Measurements from ENCODE around the gene MEAF6. TPM values are rescaled to one million over a fixed set of nuclear protein-coding genes. Genes with fewer than 3 reads are reported as not detected.
"Not testable (repeated sequence)": the region's sequence is repeated elsewhere in the genome, so short reads cannot be mapped to it uniquely, and the experiment has no call there.

MEAF6 gene
- total RNA-seq, 1 experiment from 2014 or later = 64.6 TPM

DNA sequence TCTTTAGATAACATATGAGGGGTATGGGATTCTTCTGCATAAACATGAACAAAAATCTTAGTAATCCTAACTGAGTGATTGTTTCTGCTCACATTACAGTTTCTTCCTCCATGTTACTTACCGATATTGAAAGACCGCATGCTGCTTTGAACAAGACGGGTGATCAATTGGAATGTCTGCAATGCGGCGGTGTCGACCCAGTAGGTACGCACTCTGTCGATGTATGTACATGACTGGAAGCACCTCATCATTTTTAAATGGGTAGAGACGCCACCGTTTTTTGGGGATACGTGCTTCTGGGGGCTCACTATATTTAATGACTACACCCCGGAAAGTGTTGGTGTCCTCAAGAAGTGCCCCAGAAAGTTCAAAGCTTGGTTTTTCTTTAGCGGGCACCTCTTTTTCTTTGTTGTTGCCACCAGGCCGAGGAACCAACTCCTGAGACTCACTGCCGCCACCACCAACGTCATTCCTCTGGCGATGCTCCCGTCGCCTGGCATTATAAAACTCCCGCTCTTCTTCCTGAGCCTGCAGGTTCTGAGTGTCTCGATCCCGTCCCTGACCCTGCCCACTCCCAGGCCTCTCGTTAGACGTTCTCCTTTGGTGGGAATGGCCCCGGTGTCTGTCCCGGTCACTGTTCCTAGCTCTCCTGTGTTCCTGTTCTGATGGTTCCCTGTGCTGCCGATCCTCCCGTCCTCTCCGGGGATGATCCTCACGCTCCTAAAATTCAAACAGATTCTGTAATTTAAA is 25.6 kb upstream of the MEAF6 start:
- no peaks in the 10 kb centered on the region for H3K9me3 ChIP-seq
- no peak overlapping the region for H3K4me3 ChIP-seq
- H3K36me3 ChIP-seq = peaks cover 69% of the 10 kb centered on the region
- H3K27me3 ChIP-seq = no peaks in the 10 kb centered on the region
- DNase-seq = no peak

DNA sequence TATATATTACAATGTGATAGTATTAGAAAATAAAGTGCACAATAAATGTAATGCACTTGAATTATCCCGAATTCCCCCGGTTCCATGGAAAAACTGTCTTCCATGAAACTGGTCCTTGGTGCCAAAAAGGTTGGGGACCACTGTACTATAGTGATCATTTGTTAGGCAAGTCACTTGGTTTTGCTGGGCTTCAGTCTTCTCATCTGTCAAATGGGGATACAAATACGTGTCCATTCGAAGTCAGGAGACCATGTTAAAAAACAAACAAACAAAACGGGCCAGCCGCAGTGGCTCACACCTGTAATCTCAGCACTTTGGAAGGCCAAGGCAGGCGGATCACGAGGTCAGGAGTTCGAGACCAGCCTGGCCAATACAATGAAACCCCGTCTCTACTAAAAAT is 24.6 kb upstream of the MEAF6 start:
- H3K36me3 ChIP-seq = peaks cover 70% of the 10 kb centered on the region

DNA sequence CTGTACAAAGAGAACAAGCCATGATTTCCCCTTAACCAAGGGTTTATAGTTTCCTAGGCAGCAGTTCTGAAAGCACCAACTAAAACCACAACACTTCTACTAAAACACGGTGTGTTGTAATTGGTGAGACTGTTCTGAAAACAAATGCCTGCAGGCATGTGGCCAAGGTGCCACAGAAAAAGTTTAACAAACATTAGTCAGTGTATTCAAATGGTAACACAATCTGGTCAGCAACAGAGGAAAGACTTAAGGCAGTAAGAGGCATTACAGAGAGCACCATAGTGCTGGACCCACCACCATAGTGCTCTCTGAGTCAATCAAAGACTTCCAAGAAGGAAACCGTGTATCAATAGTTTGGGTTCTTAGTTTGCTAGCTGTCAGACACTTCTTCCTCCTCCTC is 22.8 kb upstream of the MEAF6 start:
- Histone ChIP-seq H3K36me3 (peaks cover 61% of the 10 kb centered on the region), H3K4me3 (no peak overlapping the region), H3K27me3 (no peaks in the 10 kb centered on the region), H3K9me3 (no peaks in the 10 kb centered on the region)
- DNase-seq = peak; percentile 43

More for the DNA sequence above, 24.6 kb upstream of the MEAF6 start:
- DNase-seq, H3K4me3 ChIP-seq, H3K9me3 ChIP-seq, H3K27me3 ChIP-seq: not testable (repeated sequence)

DNA sequence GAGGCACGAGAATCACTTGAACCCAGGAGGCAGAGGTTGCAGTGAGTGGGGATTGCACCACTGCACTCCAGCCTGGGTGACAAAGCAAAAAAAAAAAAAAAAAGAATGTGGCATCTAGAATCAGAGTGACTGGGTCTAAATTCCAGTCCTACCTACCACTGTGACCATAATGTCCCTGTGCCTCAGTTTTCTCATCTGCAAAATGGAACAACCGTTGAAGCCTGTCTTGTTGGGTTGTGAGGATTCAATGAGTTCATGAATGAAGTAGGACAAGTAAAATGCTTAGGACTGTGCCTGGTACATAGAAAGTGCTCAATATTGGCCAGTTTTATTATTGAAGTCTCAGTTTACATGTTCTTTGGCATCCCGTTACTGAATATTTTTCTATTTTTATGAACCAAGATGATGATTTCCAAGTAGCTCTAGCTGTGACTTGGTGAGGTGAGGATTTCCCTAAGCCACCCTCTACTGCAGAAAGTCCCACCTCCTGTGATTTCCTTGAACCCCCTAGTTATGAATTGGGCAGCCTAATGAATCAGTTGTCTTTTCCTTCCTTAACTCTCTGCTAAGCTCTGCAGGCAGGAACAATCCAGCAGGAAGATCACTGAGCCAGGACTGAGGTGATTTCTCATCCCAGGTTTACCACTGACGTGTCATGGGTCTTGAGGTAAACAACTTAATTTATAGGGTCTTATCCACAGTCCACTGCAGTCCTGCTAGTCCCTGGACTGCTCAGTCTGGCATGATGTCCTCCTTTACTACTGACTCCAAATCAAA is 18.9 kb upstream of the MEAF6 start:
- no peak for DNase-seq
- Histone ChIP-seq H3K36me3 (peaks cover 33% of the 10 kb centered on the region), H3K9me3 (no peaks in the 10 kb centered on the region), H3K27me3 (no peaks in the 10 kb centered on the region), H3K4me3 (no peak overlapping the region)

DNA sequence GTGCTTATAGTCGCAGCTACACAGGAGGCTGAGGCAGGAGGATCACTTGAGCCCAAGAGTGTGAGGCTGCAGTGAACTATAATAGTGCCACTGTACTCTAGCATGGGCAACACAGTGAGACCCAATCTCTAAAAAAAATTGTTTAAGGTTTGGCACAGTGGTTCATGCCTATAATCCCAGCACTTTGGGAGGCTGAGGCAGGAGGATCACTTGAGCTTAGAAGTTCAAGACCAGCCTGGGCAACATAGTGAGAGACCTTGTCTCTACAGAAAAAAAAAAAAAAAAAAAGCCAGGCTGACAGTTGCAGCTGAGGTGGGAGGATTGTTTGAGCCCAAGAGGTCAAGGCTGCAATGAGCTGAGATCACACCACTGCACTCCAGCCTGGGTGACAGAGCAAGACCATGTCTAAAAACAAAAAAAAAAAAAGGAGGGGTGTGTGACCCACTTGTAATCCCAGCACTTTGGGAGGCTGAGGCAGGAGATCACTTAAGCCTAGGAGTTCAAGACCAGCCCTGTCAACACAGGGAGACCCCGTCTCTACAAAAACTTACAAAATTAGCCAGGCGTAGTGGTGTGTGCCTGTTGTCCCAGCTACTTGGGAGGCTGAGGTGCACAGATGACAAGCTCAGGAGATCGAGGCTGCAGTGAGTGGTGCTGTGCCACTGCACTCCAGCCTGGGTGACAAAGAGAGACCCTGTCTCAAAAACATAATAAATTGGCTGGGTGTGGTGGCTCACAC is 18.0 kb upstream of the MEAF6 start:
- not testable (repeated sequence) for H3K27me3 ChIP-seq, DNase-seq, H3K9me3 ChIP-seq, H3K4me3 ChIP-seq
- H3K36me3 ChIP-seq = peaks cover 26% of the 10 kb centered on the region

DNA sequence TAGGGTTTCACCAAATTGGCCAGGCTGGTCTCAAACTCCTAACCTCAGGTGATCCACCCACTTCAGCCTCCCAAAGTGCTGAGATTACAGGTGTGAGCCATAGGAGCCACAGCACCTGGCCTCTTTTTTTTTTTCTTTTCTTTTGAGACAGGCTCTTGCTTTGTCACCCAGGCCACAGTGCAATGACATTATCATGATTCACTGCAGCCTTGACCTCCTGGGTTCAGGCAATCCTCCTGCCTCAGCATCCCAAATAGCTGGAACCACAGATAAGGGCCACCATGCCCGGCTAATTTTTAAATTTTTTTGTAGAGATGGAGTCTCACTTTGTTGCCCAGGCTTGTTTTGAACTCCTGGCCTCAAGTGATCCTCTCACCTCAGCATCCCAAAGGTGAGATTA is 15.3 kb upstream of the MEAF6 start:
- not testable (repeated sequence) for H3K4me3 ChIP-seq, H3K27me3 ChIP-seq, DNase-seq, H3K9me3 ChIP-seq, H3K36me3 ChIP-seq

DNA sequence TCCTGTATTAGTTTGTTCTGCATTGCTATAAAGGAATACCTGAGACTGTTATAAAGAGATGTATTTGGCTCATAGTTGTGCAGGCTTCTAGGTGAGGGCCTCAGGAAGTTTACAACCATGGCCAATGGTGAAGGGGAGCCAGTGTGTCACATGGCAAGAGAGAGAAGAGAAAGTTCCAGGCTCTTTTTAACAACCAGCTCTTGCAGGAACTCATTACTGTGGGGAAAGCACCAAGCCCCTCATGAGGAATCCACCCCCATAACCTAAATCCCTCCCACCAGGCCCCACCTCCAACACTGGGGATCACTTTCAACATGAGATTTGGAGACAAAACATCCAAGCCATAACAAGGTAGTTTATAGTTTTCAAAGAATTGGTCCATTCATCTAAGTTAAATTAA is 5.0 kb upstream of the MEAF6 start:
- Histone ChIP-seq H3K36me3 (no peaks in the 10 kb centered on the region), H3K9me3 (peaks cover 2% of the 10 kb centered on the region; the same call in 1 of the 2 replicates), H3K4me3 (no peak overlapping the region), H3K27me3 (no peaks in the 10 kb centered on the region)
- DNase-seq = no peak

DNA sequence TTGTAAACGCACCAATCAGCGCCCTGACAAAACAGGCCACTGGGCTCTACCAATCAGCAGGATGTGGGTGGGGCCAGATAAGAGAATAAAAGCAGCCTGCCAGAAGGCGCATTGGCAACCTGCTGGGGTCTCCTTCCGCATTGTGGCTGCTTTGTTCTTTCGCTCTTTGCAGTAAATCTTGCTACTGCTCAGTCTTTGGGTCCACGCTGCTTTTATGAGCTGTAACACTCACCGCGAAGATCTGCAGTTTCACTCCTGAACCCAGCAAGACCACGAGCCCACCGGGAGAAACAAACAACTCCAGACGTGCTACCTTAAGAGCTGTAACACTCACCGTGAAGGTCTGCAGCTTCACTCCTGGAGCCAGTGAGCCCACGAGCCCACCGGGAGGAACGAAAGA is 4.4 kb upstream of the MEAF6 start:
- H3K27me3 ChIP-seq, DNase-seq, H3K36me3 ChIP-seq, H3K4me3 ChIP-seq, H3K9me3 ChIP-seq: not testable (repeated sequence)

DNA sequence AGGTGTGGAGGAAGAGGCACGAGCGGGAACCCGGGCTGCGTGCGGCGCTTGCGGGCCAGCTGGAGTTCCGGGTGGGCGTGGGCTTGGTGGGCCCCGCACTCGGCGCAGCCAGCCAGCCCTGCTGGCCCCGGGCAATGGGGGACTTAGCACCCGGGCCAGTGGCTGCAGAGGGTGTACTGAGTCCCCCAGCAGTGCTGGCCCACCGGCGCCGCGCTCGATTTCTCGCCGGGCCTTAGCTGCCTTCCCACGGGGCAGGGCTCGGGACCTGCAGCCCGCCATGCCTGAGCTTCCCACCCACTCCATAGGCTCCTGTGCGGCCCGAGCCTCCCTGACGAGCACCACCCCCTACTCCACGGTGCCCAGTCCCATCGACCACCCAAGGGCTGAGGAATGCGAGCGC is 3.7 kb upstream of the MEAF6 start:
- H3K9me3 ChIP-seq, H3K36me3 ChIP-seq, H3K27me3 ChIP-seq, H3K4me3 ChIP-seq, DNase-seq: not testable (repeated sequence)

DNA sequence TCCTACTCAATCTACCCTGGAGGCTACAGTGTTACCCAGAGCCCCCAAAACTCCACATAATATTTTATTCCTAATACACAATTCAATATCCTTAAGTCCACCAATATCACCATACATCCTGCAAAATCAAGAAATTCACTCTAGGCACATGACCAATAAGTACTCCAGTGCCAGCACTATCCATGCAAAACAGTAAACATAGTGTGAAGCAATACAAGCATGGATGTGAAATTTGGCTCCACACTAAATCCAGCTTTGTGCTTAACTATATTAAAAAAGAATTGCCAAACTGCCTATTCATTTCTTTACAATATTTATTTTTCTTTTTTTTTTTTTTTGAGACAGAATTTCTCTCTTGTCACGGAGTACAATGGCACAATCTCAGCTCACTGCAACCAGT is 3.0 kb upstream of the MEAF6 start:
- H3K36me3 ChIP-seq = peaks cover 9% of the 10 kb centered on the region
- no peak overlapping the region for H3K4me3 ChIP-seq
- no peaks in the 10 kb centered on the region for H3K27me3 ChIP-seq
- DNase-seq = no peak
- no peaks in the 10 kb centered on the region for H3K9me3 ChIP-seq

DNA sequence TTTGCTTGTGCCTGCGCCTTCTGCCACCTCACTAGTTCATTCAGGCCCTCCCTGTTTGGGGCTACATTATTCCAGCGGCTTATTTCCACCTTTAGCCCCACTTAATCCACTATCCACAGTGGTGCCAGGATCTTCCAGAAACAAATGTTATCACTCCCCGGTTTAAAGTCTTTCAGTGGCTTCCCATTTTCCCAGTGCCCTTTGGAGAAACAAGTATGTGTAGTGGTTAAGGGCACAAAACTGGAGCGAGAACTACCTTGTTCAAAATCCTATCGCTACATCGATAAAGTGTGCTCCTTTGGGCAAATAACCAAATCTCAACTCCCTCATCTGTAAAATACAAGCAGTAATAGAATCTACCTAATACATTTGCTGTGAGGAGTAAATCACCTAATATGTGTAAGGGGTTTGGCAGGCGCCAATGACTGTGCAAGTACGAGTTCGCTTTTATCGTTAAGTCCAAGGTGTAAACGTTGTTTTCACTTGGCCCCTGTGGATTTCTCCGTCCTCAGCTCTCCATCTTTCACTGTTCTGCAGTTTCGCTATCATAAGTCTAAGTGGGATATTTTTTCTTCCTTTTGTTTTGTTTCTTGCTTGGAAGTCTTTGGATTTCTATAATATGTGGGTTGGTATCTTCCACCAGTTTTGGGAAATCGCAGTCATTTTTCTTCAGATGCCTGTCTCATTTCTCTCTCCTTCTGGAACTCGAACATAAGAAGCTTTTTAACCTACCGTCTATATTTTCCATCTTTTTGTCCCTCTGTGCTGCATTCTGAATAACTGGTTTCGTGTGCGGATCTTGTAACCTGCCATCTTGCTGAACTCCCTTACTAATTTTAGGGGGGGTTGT is 844 bp upstream of the MEAF6 start:
- no peaks in the 10 kb centered on the region for H3K27me3 ChIP-seq
- no peak for DNase-seq

DNA sequence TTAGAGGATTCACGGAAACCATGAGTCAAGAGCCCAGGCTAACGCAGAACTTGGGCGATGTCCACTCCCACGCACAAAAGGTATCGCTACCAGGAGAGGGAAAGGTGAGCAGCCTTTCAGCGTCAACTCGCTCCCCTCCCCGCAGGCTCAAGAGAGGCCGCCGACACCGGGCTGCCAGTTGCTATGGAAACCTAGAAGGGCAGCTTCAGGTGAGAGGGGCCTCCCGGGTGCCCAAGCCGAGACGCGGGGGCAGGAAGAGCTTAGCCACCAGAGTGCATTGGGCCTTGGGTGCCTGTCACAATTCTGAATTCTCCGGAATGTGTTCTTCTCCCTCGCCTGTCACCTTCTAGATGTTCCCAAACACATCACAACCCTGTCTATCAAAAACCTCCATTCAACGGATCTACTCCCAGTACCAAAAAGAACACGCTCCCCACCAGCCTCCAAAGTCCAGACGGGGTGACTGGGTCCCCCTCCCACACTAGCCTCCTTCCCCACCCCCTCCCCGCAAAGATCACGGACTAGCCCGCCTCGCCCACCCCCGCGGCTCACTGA is 694 bp downstream of the MEAF6 start:
- Histone ChIP-seq H3K4me3 (peak overlapping the region; percentile 70), H3K36me3 (peaks cover 28% of the 10 kb centered on the region), H3K9me3 (no peaks in the 10 kb centered on the region), H3K27me3 (no peaks in the 10 kb centered on the region)
- DNase-seq = peak; percentile 17

More for the DNA sequence above, 844 bp upstream of the MEAF6 start:
- peaks cover 24% of the 10 kb centered on the region for H3K36me3 ChIP-seq
- peak overlapping the region; percentile 70 for H3K4me3 ChIP-seq
- no peaks in the 10 kb centered on the region for H3K9me3 ChIP-seq

DNA sequence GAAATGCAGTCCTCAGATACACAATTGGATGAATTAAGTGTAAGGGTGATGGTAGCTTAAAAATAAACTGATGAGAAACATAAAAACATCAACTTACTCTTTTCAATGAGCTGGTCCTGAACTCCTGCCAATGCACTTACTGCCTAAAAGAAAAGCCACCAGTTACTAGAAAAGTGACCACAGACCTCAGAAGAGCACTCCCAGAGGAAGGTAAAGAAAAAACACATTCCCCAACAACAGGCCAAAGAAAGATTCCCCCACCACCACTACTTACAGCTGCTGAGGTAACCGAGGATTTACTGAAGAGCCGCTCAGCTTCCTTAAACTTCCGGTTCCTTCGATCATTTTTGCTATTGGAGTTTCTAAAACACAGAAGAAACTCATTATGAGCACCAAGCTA is 5.4 kb downstream of the MEAF6 start:
- no peak overlapping the region for H3K4me3 ChIP-seq
- H3K9me3 ChIP-seq = no peaks in the 10 kb centered on the region
- peak; percentile 12 for DNase-seq
- no peaks in the 10 kb centered on the region for H3K27me3 ChIP-seq
- peaks cover 54% of the 10 kb centered on the region for H3K36me3 ChIP-seq

DNA sequence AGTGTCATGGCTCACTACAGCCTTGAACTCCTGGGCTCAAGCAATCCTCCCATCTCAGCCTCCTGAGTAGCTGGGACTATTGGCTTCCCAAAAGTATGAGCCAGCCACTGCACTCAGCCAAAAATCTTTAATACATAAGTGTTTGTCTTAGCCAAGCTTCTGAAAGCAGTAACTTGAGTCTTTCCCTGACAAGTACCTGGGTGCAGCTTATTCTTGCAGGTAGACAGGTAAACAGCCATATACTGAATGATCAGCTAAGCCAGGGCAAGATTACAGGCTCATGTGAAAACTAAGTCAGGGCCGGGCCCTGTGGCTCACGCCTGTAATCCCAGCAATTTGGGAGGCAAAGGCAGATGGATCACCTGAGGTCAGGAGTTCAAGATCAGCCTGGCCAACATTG is 7.8 kb downstream of the MEAF6 start:
- Histone ChIP-seq H3K9me3 (no peaks in the 10 kb centered on the region), H3K4me3 (no peak overlapping the region), H3K27me3 (no peaks in the 10 kb centered on the region), H3K36me3 (peaks cover 50% of the 10 kb centered on the region)
- DNase-seq = no peak

DNA sequence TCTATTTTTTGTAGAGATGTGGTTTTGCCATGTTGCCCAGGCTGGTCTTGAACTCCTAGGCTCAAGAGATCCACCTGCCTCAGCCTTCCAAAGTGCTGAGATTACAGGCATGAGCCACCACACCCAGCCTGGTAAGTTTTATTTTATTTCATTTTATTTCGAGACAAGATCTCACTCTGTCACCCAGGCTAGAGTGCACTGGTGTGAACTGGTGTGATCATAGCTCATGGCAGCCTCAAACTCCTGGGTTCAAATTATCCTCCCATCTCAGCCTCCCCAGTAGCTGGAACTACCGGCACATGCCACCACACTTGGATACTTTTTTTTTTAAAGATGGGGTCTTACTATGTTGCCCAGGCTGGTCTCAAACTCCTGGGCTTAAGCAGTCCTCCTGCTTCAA is 11.8 kb downstream of the MEAF6 start:
- H3K9me3 ChIP-seq, H3K4me3 ChIP-seq, DNase-seq, H3K27me3 ChIP-seq: not testable (repeated sequence)
- peaks cover 52% of the 10 kb centered on the region for H3K36me3 ChIP-seq

DNA sequence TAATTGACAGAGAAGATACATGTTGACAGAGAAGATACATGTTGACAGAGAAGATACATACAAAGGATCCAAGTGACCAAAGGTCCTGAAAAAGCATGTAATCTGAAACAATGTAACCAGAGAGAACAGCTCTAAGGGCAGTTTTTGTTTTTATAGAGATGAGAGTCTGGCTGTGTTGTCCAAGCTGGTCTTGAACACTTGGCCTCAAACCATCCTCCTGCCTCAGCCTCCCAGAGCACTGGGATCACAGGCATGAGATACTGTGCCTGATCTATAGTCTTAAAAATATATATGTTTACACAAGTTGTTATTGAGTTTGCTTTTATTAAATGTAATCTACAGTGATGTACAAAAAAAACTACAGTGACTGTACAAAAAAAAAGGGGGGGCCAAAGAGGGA is 12.5 kb downstream of the MEAF6 start:
- H3K36me3 ChIP-seq = peaks cover 58% of the 10 kb centered on the region
- DNase-seq = no peak
- no peaks in the 10 kb centered on the region for H3K27me3 ChIP-seq
- H3K4me3 ChIP-seq = no peak overlapping the region
- no peaks in the 10 kb centered on the region for H3K9me3 ChIP-seq

All from MG63 (cell line).